ENCODE data around the gene UTP11.

Gene UTP11

DNA sequence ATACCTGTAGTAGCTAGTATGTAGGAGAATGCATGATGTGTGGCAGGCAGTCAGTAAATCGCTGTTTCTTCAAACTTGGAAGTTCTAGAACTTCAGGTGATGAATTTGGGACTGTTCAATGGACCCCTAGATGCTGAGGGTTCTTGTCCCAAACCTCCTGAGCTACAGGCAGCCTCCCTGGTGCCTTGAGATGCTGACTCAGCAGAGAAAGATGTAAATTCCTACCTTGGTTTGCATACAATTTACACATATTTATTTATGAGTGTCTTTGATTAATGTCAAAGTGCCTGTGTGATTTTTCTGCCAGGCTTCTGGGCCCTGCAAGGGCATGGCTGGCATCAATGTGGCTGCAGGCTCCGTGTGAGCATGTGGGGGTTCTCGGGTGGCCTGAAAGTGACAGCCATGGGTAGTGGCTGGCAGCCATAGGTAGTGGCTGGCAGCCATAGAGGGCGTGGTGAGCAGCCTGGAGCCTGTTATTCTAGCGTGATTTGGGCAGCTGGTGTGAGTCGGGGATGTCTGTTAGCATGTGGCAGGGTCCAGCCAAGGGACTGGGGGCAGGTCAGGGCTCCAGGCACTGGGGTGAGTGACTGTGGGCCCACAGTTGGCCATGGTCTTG is 47.2 kb downstream of the UTP11 start:
- TF ChIP-seq ZNF274 (IDR thresholded peaks at IDR 0.05; ENCODE audit: low read depth, low read length), result no peak

DNA sequence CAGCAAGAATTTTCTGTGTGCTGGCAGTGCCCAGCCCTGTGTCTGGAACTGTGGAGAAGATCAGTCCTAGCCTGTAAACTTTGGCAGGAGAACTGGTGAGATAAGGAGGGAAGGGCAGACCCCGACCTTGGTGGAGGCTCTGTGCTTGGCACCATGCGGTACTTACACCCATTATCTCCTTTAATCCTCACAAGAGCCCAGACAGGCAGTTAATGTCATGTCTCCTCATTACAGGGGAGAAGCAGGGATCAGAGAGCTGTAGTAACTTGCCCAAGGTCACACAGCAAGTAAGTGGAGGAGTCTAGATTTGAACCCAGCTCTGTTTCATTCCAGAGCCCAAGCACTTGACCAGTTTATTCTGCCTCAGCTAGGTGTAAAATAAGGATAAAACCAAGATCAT is 48.0 kb downstream of the UTP11 start:
- no peak for TF ChIP-seq ZNF274 (IDR thresholded peaks at IDR 0.05; ENCODE audit: low read depth, low read length)

More for the DNA sequence above, 47.2 kb downstream of the UTP11 start:
- H3K4me3 ChIP-seq (ENCODE audit: low read length), result no peak overlapping the region

DNA sequence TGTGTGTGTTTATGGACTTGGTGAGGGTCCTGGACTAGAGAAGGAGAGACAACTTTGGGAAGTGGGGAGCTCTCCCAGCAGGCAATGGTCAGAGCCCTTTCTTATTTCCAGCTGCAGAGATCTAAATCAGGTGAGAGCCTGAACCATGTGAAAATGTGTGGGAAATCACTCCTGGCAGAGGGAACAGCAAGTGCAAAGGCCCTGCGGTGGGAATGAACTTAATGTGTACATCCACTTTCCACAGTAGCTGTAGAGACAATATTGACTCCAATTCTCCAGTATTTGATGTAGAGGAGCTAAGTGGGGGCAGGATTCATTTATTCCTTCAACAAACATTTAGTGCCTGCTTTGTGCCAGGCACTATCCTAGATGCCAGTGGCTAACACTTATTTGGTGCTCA is 48.8 kb downstream of the UTP11 start:
- TF ChIP-seq ZNF274 (IDR thresholded peaks at IDR 0.05; ENCODE audit: low read depth, low read length), result no peak
- no peak overlapping the region for H3K4me3 ChIP-seq (ENCODE audit: low read length)

More for the DNA sequence above, 48.0 kb downstream of the UTP11 start:
- H3K4me3 ChIP-seq (ENCODE audit: low read length), result no peak overlapping the region

DNA sequence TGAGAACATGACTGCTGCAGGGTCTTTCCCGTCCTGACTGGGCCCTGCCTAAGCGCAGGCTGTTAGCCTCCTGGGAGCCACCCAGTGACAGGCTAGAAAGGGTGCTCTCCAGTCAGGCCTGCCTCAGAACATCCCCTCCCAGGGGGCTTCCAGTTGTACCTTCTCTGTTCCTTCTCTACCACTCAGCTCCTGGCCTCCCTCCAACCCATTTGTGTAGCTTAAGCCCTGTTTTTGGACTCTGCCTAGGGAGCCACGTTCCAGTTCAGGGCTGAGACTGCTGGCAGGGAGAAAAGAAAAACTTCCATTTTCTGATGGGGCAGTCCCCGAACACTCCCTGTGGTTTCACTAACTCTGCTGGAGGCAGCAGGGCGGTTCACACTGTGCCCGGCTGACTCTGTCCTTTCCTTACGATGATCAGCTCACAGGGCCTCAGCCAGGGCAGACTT is 49.4 kb downstream of the UTP11 start:
- no peak overlapping the region for H3K4me3 ChIP-seq (ENCODE audit: low read length)

DNA sequence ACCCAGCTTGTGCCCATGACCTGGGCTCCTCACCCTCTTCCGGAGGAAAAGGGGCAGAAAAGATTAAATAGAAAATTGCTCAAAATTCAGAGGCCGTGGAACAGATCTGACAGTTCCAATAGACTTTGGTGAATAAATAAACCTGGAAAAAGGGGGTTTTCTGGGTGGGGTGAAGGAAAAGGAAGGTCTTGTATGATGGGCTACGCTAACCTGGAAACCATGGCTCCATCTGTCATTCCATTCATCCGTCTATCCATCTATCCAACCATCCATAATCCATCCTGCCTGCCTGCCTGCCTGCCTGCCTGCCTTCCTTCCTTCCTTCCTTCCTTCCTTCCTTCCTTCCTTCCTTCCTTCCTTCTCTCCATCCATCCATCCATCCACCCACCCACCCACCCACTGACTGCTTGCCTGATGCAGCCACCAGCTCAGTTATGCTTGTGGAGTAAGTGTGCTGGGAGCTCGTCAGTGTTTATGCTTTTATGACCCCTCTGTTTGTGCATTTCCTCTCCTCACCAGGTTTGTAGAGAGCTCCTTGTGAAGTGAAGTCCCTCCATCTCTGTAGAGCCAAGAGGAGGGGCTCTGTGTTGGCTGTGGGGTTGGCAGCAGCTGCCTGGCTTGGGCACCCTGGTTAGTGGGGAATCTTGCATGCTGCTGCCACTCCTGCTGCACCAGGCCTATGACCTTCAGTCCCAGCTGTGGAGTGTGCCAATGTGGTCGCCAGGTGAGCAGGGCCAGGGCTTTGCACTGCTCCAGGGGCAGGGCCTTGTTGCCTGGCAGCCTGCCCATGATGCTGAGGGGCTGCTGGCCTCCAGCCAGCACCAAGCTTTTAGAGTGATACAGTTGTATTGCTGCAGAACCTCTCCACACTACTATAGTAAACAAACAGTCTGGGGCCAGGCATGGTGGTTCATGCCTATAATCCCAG is 50.1 kb downstream of the UTP11 start:
- H3K4me3 ChIP-seq (ENCODE audit: low read length), result no peak overlapping the region
- no peak for TF ChIP-seq ZNF274 (IDR thresholded peaks at IDR 0.05; ENCODE audit: low read depth, low read length)

More for the DNA sequence above, 49.4 kb downstream of the UTP11 start:
- TF ChIP-seq ZNF274 (IDR thresholded peaks at IDR 0.05; ENCODE audit: low read depth, low read length), result no peak

DNA sequence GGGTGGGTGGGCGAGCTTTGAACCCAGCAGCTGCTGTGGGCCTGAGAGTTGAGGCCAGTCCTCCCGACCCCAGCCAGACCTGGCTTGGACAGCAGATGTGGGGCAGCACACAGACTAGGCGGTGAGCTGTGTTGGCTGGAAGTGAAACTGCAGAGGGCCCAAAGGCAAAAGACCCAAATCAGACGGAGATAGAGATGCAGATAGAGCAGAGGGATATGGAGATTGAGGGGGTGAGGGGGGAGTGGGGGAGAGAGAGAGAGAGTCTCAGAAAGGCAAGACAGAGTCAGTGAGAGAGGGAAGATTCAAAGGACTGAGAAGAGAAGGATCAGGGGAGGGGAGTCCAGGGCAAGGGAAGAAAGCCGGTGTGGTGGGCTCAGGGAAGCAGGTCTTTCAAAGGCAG is 51.1 kb downstream of the UTP11 start:
- no peak overlapping the region for H3K4me3 ChIP-seq (ENCODE audit: low read length)
- TF ChIP-seq ZNF274 (IDR thresholded peaks at IDR 0.05; ENCODE audit: low read depth, low read length), result no peak

DNA sequence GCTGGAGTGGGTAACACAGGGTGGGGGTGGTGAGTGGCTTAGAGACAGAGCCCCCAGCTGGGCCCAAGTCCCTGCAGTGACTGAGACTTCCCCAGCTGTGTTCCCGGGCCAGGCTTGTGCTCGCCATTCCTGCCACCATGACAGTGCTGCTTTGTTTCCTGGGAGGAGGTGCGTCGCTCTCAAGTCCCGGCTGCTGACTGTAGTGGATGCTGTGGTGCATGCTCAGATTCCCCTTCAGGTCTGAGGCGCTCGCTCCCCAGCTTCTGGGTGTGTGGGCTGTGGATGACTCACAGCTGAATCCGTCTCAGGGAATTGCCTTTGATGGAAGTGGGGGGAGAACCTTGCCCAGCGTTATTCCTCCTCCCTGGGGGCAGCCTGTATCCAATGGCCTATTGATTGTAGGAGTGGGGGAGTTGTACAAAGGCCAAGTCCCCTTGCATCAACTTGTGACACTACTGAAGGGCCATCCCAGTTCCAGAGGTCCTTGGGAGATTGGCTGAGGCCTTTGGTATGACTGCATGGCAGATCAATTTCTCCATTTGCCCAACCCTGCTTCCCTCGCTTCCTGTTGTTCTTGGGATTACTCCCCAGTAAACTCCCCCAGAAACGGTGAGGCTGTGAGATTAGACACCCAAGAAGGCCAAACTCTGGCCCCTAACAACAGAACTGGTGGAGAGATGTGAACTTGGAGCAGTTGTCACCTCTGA is 51.8 kb downstream of the UTP11 start:
- TF ChIP-seq ZNF274 (IDR thresholded peaks at IDR 0.05; ENCODE audit: low read depth, low read length), result no peak
- no peak overlapping the region for H3K4me3 ChIP-seq (ENCODE audit: low read length)

DNA sequence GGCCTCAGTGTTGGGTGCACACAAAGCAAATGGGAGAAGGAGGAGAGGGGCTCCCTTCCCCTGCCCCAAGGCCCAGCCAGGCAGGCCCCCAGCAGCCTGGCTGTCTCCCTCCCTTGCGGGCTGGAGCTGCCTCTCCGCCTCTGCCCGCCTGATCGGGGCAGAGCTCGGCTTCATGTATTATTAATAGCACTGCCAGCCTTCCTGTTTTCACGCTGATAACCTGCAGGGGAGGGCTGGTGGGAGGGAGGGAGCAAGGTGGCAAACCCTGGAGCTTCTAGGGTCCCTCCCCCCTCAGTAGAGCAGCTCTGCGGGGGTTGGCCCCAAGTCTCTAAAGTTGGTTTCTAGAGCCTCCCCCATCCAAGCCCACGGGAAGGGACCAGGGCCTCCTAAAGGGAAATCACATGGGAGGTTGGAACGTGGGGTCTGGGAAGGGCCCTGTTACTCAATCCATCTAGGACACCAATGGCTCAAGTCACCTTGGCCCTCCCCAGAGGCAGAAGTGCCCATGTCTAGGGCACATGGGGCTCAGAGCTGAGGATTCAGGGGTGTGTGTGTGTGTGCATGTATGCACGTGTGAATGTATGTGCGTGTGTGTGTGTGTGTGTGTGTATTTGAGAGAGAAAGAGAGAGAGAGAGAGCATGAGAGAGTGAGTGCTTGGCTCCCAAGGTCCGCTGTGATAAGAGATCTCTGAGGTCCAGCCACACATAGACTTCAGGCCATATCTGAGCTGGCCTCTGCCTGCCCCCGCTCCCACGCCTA is 55.9 kb downstream of the UTP11 start:
- TF ChIP-seq ZNF274 (IDR thresholded peaks at IDR 0.05; ENCODE audit: low read depth, low read length), result no peak
- H3K4me3 ChIP-seq (ENCODE audit: low read length), result no peak overlapping the region

DNA sequence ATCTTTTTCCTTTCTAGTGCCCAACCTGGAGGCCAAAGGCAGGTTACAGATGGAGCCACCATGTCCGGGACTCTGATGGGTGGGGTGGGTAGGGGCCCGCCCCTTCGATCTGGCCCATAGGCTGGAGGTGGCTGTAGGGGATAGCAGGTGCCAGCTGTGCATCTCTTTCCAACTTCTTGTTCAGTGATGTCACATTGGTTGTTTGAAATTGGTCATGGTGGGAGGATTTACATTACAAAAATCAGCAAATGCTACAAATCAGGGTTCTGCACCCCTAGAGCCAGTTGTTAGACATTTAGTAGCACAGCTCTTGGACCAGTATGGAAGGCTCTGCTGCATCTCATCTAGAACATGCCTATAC is 56.4 kb downstream of the UTP11 start:
- no peak for TF ChIP-seq ZNF274 (IDR thresholded peaks at IDR 0.05; ENCODE audit: low read depth, low read length)
- H3K4me3 ChIP-seq (ENCODE audit: low read length), result no peak overlapping the region

DNA sequence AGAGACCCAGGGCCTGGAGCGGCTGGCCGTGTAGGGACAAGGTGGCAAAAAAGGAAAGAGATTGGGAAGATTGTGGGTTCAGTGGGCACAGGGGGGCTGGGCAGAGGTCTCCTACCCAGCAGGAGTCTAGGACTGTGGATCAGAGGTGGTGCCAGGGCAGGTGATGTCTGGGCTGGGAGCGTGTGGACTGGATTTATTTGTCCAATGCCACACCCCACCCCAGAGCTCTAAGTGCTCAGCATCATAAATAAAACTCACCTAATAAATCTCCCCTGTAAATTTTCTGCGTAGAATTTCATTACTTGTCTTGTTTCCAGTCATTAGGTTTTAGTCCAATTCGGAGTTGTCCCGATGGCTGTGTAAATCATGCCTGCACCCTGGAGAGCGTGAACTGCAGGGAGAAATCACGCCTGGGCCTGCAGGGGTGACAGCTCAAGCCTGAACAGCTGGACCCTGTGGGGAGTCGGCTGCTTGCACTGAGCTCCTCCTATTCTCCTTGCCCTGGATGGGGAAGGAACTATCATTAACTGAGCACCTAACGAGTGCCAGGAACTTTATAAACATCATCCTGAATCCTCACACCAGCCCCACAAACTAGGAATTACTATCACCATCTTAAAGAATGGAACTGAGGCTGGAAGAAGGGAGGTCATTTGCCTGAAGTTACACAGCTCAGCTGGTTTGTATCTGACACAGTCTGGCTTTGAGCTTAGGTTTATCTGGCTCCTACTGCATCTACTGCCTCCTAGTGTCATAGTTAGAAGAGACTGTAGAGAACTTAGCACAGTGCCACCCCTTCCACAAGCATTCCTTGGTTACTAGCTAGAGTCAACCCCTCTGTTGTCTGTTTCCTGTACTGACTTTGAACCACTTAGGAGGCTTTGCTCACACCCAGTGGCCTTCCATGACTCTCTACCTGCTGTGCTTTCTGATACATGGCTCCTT is 59.0 kb downstream of the UTP11 start:
- no peak for TF ChIP-seq ZNF274 (IDR thresholded peaks at IDR 0.05; ENCODE audit: low read depth, low read length)
- no peak overlapping the region for H3K4me3 ChIP-seq (ENCODE audit: low read length)

DNA sequence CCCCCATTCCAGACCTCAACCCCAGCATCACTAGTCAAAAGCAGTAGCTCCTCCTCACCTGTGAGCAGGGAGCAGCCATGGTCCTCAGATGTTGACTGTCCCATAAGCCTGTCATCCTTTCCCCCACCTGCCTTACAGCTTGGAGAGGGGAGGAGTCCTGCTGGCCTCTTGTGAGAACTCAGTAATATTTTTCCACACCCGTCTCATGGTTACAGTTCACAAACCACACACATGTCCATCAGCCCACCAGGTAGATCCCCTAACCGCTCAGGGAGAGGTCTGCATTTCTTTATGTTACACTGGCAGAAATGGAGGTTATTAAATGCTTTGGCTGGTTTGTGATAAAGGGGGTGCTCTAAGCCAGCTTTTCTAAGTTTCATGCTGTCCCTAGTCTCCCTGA is 60.3 kb downstream of the UTP11 start:
- TF ChIP-seq ZNF274 (IDR thresholded peaks at IDR 0.05; ENCODE audit: low read depth, low read length), result no peak
- H3K4me3 ChIP-seq (ENCODE audit: low read length), result no peak overlapping the region

DNA sequence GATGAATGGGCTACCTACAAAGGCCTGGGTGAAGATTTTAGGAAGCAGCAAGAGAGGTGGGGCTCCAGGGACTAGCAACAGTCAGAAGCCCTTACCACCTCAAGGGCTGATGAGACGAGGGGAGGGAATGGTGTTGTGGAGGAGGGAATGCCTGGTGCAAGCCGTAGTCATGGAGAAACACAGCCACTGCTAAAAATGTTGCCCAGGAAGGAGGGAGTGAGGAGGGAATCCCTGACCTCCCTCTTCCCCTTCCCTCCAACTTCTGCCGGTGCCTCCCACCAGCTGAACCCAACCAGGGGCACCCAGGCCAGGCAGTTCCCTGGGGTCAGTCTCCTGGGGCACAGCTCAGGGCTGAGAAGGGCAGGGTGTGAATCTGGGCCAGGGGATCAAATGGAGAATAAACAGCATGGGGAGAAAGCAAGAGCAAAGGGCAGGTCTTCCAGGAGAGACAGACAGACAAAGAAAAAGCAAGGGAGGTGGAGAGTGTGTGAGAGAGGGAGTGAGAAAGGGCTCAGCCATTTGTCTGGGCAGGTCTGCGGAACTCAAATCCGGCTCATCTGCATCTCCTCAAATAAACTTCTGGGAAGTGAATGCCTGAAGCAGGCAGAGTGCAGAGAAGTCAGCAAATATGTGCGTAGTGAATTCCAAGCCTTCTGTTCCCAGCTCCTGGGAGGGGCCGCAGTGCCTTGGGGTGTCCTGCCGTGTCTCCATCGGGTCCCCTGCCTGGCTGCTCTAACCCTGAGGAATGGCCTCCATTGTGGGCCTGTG is 61.2 kb downstream of the UTP11 start:
- H3K4me3 ChIP-seq (ENCODE audit: low read length), result no peak overlapping the region
- no peak for TF ChIP-seq ZNF274 (IDR thresholded peaks at IDR 0.05; ENCODE audit: low read depth, low read length)
